AG10803 (cell line): ENCODE data around the gene C8G.

Source experiments
- DNase-seq: peaks from one replicate; pipeline ENCODE4 v3.0.0; 2010; ENCODE audit warnings: low read depth
- H3K4me3 ChIP-seq: 2 replicates; pipeline ENCODE4 v1.5.1; 2011; ENCODE audit warnings: mild to moderate bottlenecking, low read length, control low read depth
- CTCF ChIP-seq: conservative IDR thresholded peaks from 2 replicates; pipeline ENCODE4 v1.5.1; 2011; ENCODE audit warnings: mild to moderate bottlenecking, low read length, control low read depth, inconsistent platforms

The C8G gene

GRCh38 chr9:136964833-136965422, 19.9 kb downstream of the C8G start:
- no peak for DNase-seq
- H3K4me3 ChIP-seq, result no peak overlapping the region
- no peak for TF ChIP-seq CTCF

GRCh38 chr9:136965771-136966484, 20.9 kb downstream of the C8G start:
- no peak for TF ChIP-seq CTCF
- DNase-seq, result no peak
- no peak overlapping the region for H3K4me3 ChIP-seq

GRCh38 chr9:136968333-136969127, 23.5 kb downstream of the C8G start:
- no peak for TF ChIP-seq CTCF
- H3K4me3 ChIP-seq, result no peak overlapping the region
- DNase-seq, result no peak

- TF ChIP-seq CTCF, result no peak
- no peak overlapping the region for H3K4me3 ChIP-seq
- DNase-seq, result no peak
Measured at GRCh38 chr9:136969150-136969549, 24.1 kb downstream of the C8G start.

- no peak for DNase-seq
- no peak for TF ChIP-seq CTCF
- no peak overlapping the region for H3K4me3 ChIP-seq
Measured at GRCh38 chr9:136969774-136970173, 24.7 kb downstream of the C8G start.

GRCh38 chr9:136970361-136970760, 25.3 kb downstream of the C8G start:
- DNase-seq, result no peak
- H3K4me3 ChIP-seq, result no peak overlapping the region
- TF ChIP-seq CTCF, result no peak
